Nephron progenitor cell (in vitro differentiated cells): Measurements from ENCODE around the gene ACSL1.

Experiments
- DNase-seq: peaks from one replicate; pipeline ENCODE4 v3.0.0; 2021
- H3K27ac Mint-ChIP-seq: 2 replicates; pipeline ENCODE4 v1.8.0; 2021; ENCODE audit warnings: mild to moderate bottlenecking, moderate library complexity, mixed read lengths
- H3K27me3 Mint-ChIP-seq: 2 replicates; pipeline ENCODE4 v1.8.0; 2021; ENCODE audit warnings: mild to moderate bottlenecking, low read depth, mixed read lengths; ENCODE audit not compliant: poor library complexity
- H3K36me3 Mint-ChIP-seq: 2 replicates; pipeline ENCODE4 v1.8.0; 2021; ENCODE audit warnings: low read depth, mixed read lengths
- H3K4me1 Mint-ChIP-seq: 2 replicates; pipeline ENCODE4 v1.8.0; 2021; ENCODE audit warnings: mixed read lengths
- H3K4me3 Mint-ChIP-seq: 2 replicates; pipeline ENCODE4 v1.8.0; 2021; ENCODE audit warnings: mild to moderate bottlenecking, moderate library complexity, mixed read lengths
- H3K9me3 Mint-ChIP-seq: 2 replicates; pipeline ENCODE4 v1.8.0; 2021; ENCODE audit warnings: mild to moderate bottlenecking, moderate library complexity, mixed read lengths
- TF ChIP-seq, protein P1 (sequence below): fragments of 200-600 bp; sonication (generic); IDR thresholded peaks from 2 replicates; pipeline ENCODE4 v1.5.0; 2021; ENCODE audit warnings: antibody characterized with exemption

The ACSL1 gene

DNA sequence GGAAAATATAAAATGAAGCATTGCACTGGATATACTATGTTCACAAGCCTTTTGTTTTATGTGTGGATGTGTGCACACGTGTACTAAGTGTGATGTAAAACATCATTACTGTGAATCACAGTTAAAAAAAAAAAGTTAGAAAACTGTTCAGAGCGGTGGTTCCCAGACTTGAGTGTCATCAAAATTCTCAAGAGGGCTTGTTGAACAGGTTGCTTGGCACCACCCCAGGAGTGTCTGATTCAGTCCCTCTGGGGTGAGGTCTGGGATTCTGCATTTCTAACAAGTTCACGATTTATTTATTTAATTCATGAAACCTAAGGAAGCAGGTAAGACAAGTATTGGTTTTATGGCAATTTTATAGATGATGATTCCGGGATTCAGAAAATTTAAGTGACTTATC is 93.6 kb downstream of the ACSL1 start:
- Mint-ChIP-seq H3K27ac (no peak overlapping the region), H3K4me1 (peaks cover 43% of the 10 kb centered on the region)

GRCh38 chr4:184731056-184731455 is 94.7 kb downstream of the ACSL1 start:
- TF ChIP-seq, protein P1, sequence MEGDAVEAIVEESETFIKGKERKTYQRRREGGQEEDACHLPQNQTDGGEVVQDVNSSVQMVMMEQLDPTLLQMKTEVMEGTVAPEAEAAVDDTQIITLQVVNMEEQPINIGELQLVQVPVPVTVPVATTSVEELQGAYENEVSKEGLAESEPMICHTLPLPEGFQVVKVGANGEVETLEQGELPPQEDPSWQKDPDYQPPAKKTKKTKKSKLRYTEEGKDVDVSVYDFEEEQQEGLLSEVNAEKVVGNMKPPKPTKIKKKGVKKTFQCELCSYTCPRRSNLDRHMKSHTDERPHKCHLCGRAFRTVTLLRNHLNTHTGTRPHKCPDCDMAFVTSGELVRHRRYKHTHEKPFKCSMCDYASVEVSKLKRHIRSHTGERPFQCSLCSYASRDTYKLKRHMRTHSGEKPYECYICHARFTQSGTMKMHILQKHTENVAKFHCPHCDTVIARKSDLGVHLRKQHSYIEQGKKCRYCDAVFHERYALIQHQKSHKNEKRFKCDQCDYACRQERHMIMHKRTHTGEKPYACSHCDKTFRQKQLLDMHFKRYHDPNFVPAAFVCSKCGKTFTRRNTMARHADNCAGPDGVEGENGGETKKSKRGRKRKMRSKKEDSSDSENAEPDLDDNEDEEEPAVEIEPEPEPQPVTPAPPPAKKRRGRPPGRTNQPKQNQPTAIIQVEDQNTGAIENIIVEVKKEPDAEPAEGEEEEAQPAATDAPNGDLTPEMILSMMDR: no peak
- Mint-ChIP-seq H3K27ac (no peak overlapping the region), H3K27me3 (peaks cover 4% of the 10 kb centered on the region), H3K36me3 (peaks cover 43% of the 10 kb centered on the region), H3K4me1 (peaks cover 42% of the 10 kb centered on the region), H3K9me3 (no peaks in the 10 kb centered on the region), H3K4me3 (peak overlapping the region; percentile 94)
- no peak for DNase-seq

More for the DNA sequence above, 93.6 kb downstream of the ACSL1 start:
- no peak for DNase-seq
- H3K4me3 Mint-ChIP-seq: peak overlapping the region; percentile 94
- peaks cover 4% of the 10 kb centered on the region for H3K27me3 Mint-ChIP-seq
- TF ChIP-seq, protein P1: no peak
- peaks cover 33% of the 10 kb centered on the region for H3K36me3 Mint-ChIP-seq
- no peaks in the 10 kb centered on the region for H3K9me3 Mint-ChIP-seq

- Mint-ChIP-seq H3K36me3 (peaks cover 54% of the 10 kb centered on the region), H3K4me3 (no peak overlapping the region), H3K27me3 (peaks cover 4% of the 10 kb centered on the region), H3K27ac (no peak overlapping the region), H3K9me3 (no peaks in the 10 kb centered on the region), H3K4me1 (peaks cover 38% of the 10 kb centered on the region)
- no peak for DNase-seq
- TF ChIP-seq, protein P1: no peak
These were observed 95.8 kb downstream of the ACSL1 start for GRCh38 chr4:184729946-184730345.

- Mint-ChIP-seq H3K36me3 (peaks cover 62% of the 10 kb centered on the region), H3K9me3 (no peaks in the 10 kb centered on the region), H3K4me3 (no peak overlapping the region), H3K27me3 (no peaks in the 10 kb centered on the region), H3K4me1 (peaks cover 31% of the 10 kb centered on the region), H3K27ac (no peak overlapping the region)
- TF ChIP-seq, protein P1: no peak
- no peak for DNase-seq
These were observed 96.9 kb downstream of the ACSL1 start for GRCh38 chr4:184728858-184729257.

GRCh38 chr4:184727430-184727829 is 98.3 kb downstream of the ACSL1 start:
- no peaks in the 10 kb centered on the region for H3K9me3 Mint-ChIP-seq
- peaks cover 75% of the 10 kb centered on the region for H3K36me3 Mint-ChIP-seq
- H3K27me3 Mint-ChIP-seq: no peaks in the 10 kb centered on the region
- no peak overlapping the region for H3K27ac Mint-ChIP-seq
- H3K4me3 Mint-ChIP-seq: no peak overlapping the region
- H3K4me1 Mint-ChIP-seq: peaks cover 22% of the 10 kb centered on the region
- TF ChIP-seq, protein P1: no peak
- no peak for DNase-seq

DNA sequence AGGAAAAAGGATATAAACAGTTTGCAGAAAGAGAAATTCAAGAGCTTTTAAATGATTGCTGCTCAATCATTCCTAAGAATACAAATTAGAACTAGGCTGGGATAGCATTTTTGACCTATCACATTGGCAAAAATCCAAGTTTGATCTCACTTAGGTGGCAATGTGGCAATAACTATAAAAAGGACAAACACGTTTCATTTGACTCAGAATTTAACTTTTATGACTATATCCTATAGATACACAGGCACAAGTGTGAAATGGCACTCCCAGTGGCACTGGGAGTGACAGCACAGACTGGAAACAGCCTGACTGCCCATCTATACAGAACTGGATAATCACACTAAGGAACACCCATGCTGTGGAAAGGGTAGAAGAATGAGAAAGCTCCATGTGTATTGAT is 103.0 kb downstream of the ACSL1 start:
- no peak overlapping the region for H3K27ac Mint-ChIP-seq
- peaks cover 87% of the 10 kb centered on the region for H3K36me3 Mint-ChIP-seq
- no peak overlapping the region for H3K4me3 Mint-ChIP-seq
- TF ChIP-seq, protein P1: no peak
- peaks cover 21% of the 10 kb centered on the region for H3K4me1 Mint-ChIP-seq
- DNase-seq: no peak
- peaks cover 4% of the 10 kb centered on the region for H3K27me3 Mint-ChIP-seq
- H3K9me3 Mint-ChIP-seq: peaks cover 21% of the 10 kb centered on the region
